T-helper 9 cell (primary cell): Measurements from ENCODE around the gene LOXHD1.

Experiments
- DNase-seq: peaks from one replicate; pipeline ENCODE4 v3.0.0-alpha.2; 2020

The LOXHD1 gene

DNA sequence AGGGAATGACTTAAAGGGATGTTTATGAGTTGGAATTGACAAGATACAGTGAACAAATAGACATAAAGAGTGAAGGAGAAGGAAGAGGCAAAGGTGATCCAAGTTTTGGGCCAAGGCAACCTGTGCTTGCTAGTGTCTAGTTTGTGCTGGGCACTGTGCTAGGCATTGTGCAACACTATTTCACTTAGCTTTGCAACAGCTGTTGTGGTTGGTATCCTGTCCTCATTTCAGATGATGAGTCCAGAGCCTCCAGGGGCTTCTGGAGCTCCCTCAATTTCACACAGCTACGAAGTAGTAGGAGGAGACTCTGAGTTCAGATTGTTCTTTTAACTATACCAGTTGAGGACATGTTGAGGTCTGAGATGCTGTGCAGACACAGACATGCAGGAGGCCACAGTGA is 18.1 kb upstream of the LOXHD1 start:
- no peak for DNase-seq

DNA sequence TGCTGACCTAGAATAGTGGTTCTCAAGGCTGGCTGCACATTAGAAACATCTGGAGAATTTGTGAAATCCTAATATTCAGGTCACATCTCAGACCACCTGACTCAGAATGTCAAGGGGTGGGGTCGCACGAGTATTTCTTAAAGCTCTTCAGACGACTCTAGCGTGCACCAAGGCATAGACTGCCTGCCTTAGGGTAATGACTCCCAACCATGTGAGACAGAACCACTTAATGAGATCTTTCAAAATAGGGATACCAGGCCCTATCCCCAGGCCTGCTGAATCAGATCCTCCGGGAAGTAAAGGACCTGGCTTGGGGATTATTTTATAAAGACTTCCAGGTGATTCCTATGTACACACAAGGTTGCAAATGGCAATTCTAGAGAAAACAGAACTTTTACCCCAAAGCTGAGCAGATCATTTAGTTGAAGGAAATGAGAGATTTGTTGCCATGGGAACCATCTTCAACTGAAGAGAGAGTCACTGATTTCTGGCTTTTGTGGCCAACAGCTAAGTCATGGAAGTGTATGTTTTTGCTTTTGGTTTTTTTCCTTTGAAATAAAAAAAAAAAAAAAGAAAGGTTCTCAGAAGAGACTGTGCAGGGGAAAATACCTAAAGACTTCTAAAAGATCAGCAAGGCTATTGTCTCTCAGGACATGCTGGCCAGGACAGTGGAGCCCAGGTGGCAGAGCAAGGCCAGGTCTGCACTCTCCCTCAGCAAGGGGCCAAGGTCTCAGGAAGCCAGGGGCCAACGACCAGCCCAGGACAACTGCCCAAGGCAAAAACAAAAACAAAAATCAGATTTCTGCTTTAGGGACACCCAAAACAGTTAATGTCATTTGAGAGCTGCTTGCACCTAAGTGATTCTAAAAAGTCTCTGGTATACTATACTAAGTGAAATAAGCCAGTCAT is 15.3 kb upstream of the LOXHD1 start:
- DNase-seq: no peak

DNA sequence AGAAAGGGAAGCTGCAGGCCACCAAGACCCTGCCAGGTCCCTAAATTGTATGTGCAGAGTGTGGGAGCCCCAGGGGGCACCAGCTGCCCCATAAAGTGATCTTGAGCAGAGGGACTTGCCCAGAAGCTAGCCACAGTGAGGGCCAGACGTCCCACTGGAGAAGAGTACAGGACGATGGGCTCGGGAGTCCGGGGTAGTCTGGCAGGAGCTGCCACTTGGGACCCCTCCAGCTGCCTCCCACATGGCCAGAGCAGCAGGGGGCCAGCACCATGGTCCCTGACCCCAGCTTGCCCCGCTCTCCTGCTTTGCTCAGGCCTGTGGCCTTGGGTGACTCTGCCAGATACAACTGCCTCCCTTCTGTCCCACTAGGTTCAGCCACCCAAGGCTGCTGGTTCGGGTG is 11.7 kb upstream of the LOXHD1 start:
- DNase-seq: no peak

DNA sequence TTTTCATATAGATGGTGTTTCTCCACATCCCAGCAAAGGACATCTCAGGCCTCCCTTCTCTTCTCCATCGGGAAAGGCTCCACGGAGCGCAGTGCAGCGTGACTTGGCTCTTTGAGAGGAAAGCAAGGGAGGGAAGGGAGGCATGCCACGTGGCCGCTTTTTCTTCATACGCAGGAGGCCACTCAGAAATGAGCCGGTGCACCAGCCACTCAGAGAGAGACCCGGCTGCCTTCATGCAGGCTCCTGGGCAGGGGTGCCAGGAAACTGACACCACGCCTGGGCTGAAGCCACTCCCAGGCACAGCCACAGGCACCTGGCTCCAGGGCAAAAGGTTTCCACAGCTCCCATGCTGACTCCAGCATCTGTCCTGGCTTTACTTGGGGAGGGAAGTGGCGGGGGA is 11.1 kb upstream of the LOXHD1 start:
- no peak for DNase-seq

DNA sequence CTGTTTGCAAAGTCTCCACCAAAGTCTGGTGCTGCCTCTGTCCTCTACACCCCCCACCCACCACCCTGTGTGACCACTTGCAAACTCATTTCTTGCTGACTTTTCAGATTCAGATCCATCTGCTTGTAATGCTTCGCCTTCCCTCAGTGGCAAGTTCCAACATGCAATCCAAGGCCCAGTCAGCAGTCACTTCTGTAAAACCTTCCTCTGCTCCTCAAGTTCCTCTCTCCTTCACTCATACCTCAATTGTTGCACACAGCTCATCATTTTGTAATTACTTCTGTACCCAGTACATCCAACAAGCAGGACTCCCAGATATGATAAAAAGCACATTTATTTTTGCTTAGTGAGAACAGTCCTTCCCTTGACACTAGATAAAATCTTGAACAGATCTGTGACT is 6.5 kb upstream of the LOXHD1 start:
- no peak for DNase-seq

DNA sequence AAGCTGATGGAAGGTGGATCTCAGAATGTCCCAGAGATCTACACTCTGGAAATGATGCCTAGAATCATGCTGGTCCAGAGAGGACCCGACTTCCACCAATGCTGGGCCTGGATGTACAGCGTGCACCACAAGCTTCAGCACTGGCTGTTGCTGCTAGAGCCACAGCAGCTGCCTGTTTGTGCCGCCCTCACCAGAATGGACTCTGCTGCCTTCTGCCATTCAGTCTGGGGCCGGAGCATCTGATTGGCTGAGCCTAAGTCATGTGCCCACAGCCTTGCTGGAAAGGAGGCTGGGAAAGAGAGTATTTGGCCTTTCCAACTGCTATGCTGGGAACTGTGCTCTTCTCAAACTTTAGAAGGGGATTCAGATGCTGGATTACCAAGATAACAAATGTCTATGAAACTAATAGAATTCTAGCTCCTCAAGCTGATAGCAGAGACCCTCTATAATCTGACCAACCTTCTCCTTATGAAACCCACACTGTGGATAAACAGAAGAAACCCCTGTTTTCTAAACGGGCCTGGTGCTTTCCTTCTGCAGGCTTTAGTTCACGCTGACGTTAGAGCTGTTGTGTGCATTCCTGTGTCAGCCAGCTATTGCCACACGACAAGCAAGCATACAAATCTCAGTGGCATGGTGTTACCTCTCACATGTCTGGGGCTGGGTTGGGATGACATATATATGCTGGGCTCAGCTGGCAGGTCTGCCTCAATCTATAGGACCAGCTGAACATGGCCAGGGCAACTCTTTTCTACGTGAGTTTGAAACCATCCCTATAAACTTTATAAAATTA is 4.1 kb upstream of the LOXHD1 start:
- no peak for DNase-seq

DNA sequence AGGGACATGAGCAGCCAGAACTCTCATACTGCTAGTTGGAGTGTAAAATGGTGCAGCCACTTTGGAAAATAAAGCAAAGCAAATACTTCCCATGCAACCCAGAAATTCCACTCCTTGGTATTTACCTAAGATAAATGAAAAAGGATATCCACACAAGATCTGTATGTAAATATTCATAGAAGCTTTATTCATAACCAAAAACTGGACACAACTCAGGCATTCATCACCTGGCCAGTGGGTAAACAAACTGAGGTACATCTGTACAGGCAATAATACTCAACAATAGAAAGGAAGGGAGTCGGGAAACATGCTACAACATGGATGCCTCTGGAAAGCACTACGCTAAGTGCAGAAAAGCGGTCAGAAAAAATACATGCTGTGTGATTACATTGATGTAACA is 2.5 kb upstream of the LOXHD1 start:
- no peak for DNase-seq

DNA sequence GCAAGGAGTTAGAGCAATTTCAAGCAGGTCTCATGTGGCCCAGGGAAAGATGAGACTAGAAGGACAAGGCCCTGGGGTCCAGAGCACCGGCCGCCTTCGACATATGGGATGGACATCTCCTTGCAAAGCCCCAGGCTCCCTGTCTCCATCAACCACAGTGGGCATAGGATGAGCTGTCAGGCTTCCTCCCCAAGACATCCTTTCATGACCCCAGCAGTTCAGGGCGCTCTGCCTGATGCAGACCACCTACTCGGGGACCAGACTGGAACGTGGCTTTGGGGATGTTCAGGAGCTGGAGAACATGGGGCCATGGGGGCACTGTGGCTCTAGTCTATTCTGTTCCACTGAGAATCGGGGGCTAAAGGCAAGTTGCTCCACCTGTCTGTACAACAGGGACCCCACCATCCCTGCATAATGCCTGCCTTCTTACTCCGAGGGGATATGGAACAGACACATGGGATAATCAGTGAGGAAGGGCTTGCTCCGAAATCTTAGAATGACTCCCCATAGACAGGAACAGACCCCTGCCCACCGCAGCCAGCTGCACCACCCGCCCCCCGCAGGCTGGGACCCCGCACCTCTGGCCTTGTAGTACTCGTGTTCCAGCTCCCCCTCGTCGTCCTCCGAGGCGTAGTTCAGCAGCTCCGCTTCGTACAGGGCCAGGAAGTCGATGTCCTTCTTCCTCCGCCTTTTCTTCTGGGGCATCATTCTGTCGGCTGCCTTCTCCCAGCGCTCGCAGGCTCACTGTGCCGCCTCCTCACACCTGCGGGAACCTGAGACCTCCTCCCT is 500 bp downstream of the LOXHD1 start:
- no peak for DNase-seq

DNA sequence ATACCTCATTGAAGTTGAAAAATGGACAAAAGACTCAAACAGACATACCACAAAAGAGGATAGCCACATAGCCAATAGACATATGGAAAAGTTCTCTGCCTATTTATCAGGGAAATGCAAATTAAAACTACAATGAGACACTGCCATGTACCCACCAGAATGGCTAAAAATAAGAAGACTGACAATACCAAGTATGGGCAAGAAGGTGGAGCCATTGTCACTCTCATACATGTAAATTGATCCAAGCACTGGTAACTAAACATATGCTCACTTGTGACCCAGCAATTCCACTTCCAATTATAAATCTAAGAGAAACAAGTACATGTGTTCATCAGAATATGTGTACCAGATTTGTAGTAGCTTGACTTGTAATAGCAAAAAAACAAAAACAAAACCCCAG is 4.6 kb downstream of the LOXHD1 start:
- DNase-seq: no peak

DNA sequence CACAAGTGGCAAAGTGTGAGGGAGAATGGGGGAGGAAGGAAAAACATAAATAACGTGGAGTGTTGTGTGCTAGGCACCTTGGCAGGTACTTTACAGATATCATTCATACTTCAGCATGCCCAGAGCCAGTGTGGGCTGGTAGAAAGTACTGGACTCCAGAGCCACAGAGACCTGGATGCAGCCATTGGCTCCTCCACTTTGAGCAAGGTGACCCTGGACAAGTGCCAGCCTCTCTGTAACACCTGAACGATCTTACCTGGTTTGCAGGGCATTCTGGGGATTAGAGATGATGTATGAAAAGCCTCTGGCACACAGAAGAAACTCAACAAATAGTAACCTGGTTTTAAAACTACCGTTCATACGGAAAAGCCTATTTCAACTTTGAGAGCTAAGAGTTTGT is 6.3 kb downstream of the LOXHD1 start:
- no peak for DNase-seq

DNA sequence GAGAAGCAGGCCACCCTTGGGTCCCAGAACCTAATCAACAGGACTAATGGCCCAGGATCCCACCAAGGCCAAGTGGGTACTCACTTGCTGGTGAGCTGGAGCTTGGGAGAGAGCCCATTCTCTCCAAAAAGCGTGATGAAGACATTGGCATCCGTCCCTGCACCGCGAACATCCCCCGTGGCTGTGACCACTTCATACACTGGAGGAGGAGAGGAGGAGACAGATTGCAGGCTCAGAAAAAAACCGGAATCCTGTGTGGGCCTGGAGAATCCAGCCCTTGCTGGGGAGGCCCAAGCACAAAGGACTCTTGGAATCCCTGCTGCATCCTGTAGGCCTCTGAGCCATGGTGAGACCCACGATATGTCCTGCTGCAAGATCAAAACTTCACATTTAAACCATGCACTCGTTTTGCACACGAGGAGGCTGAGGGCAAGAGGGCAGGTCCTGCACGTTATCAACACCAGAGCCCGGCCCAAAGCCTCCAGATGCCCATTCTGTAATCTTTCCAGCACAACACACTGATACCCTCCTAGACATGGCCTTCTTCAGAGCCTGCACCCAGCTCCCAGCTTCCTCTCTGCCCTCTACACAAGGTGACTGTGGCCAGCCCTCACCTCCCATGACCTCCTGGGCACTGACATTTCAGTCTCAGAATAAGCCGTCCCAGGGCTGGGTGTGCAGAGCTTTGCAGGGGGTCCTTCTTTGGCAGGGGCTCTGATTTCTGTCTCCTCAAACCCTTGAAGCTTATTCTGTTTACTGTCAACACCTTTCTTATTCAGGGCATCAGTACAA is 7.8 kb downstream of the LOXHD1 start:
- no peak for DNase-seq

DNA sequence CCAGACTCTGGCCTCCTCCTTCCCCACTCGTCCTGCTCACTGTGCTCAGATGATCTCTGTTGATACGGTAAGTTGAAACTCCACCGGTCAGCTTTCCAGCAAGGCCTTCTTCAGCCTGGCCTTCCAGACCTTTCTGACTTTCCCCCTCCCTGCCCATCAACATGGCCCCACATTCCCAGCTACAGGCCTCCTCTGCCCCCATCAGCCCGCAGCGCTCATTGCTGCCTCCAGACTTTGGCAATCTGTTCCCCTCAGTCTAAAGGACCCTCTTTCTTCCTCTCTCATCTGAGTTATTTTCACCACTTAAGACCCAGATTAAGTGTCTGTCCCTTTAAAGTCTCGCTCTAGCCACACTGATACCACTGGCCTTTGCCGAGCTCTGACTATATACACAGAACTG is 10.6 kb downstream of the LOXHD1 start:
- no peak for DNase-seq

DNA sequence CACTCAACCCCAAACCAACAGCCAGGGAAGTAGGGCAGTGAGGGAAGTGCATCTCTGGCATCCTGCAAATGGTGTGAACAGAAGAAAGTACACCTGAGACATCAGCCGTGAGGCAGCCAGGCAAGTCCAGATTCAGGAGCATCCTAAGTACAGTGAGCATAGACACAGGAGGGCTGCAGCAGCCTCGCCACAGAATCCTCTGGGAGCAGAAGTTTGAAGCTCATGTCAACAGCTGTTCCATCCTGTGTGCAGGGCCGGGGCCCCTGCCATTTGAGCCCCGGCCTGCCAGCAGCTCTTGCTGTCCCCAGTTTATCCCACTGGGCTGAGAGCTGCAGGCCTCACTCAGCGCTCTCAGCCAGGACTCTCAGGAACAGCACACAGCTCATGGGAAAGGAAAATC is 14.5 kb downstream of the LOXHD1 start:
- no peak for DNase-seq

DNA sequence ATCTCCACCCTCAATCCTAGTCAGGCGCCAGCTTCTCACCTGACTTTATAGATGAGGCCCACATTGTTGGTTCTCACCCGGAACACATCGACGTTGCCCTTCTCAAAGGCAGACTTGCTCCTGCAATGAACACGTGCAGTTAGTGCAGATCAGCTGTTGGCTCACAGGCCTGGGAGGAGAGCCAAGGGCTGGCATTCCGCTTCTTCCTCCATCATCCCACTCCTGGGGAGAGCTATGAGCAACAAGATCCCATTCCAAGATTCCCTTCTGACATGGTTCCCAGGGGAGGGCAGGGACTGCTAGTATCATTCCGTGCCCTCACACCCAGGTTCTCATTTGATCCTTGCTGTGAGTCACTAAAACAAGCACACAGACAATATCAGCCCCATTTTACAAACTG is 15.1 kb downstream of the LOXHD1 start:
- DNase-seq: no peak

DNA sequence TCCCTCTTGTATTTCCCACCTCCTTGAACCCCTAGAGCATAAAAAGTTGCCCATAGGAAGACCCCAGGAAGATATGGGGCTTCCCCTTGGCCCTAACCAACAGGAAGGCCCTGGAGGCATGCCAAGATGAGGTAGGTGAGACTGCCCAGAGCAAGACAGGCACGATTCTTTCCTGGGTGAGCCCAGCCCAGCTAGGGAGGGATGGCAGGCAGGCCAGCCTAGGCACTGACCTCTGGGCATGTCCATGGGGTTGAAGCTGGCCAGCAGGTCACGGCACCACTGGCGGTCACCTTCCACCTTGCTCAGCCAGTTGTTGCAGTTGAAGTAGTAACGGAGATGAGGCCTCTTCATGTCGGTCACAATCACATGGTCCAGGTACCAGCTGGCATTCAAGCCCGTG is 17.6 kb downstream of the LOXHD1 start:
- no peak for DNase-seq

DNA sequence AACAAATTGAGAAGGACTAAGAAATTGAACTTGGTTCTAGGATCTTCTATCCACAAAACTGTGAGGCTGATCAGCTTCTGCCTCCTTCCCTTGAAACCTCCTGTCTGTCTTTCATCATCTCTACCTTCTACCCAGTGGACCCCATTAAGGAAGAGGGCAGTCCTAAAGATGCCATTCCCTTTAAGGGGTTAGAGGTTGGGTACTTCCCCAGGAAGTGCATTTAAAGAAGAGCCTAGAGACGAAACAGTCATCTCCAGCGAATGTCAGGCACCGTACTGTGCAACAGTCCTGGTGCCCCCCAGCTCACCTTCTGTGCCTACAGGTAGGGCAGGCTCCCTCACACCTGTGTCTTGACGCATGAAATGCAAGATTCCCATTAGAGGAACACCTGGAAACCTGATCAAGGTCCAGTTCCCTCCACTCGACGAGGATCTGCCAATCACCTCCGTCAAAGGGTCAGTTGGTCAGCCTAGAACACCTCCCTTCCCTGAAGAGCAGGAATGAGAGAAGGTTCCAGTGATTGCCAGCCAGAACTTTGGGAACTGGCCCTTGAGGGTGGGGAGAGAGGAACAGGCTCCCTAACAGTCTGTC is 20.9 kb downstream of the LOXHD1 start:
- DNase-seq: no peak

DNA sequence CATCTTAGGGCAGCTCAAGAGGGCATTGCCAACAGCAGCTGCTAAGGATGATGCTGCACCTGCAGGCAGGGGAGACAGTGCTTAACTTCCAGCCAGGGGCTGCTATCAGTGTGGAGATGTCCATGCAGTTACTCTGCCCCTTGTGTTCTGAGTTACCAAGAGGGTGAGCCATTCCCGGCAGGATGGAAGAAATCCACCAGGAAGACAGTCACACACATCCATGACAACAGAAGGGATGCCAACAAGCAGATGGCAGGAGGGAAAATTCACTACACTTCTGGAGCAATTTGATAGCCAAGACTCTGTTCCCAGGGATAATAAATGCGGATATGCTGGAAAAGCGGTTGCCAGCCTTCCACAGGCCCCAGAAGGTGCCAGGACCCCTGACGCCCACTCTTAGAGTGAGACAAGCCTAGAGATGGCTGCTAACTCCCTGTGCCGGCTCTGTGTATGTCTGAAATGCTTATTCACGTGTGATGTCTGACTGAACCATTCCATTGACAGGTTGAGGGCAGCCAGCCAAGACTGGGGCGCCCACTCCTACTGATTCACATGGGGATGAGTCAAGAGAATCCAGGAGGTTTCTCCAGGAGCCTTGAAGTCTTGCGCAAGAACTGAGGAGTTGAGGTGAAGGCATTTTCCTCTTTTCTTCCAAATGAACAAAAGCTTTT is 24.5 kb downstream of the LOXHD1 start:
- no peak for DNase-seq

DNA sequence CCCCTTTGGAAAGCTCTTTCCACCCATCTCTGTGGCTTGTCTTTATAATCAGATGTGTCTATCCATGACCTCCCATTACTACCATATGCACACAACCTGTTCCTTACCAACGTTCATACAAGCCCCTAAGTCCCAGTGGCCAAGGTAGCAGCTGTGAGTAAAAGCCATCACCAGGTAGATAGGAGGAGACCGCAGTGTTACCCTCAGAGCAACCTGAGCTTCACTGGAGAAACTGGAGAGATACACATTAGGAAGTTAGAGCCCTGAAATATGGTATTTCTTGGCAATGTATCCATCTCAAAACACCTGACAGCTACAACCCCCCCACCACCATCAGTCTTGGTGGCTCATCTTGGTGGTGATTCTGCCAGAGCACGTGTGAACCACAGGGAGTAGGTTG is 26.0 kb downstream of the LOXHD1 start:
- no peak for DNase-seq

DNA sequence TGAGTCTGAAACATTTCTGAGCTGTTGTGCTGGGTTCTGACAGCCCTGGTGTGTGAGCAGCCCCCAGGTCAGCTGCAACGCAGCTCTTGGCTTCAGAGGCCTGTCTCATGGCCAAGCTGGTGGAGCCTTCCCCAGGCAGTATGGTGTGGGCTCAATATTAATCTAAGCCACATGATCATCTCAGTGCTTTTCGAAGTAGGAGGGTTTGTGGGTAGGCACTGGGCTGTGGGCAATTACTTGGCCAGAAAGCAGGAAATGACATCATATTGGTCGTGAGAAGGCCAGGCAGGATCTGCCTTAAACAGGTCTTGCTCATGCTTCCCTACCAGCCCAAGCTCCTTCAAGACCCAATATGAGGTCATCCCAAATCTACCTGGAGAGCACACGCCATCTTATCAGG is 26.9 kb downstream of the LOXHD1 start:
- no peak for DNase-seq

DNA sequence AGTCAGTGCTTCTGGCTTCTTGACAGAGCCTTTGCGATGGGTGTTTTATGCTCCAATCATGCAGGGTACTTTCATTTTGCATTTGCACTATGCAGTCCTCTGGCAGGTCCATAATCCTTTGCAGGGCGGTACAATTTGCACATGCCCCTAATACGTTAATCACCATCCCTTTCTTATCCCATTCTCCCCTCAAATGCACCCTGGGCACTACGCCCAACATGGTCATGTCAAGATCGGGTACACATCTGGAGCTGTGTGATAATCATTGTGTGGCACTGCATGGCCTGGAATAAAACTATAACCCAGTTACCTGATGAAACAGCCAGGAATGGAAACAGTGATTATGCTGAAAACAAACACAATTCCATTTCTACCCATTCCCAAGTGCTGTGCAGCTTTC is 27.7 kb downstream of the LOXHD1 start:
- DNase-seq: no peak

DNA sequence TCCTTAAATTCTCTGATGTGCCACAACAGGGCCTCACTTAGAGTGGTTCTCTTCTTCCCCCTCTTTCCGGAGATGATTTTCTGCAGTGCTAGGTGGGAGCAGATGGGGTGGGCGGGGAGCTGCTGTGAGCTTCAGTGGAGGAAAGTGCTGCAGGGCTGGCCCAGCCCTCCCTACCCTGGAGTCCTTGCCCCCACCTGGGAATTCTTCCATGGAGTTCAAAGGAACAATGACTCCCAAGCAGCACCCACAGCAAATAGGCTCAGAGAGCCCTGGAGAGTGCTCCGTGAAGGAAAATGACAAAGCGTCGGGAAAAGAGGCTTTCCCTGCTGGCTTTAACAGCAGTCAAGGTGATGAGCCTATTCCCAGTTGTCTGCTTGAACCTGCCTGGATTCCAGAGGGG is 28.8 kb downstream of the LOXHD1 start:
- no peak for DNase-seq

DNA sequence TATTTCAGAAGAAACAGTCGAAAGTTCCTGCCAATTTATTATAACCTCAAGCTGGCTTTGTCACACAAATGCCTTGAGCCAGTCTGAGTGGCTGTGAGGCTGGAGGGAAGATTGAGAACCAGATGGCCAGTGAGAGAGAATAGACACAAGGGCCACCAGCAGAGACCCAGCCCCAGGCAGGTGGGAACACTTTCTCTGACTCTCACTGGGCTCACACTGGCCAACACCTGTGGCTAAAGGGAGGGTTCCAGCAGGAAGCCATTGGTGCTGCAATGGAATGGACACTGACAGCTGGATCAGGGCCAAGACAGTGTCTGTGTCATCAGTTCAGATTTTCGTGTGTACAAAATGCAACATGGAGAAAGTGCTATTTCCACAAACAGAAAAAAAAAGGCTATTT is 29.9 kb downstream of the LOXHD1 start:
- no peak for DNase-seq
